K562 (cell line): ENCODE measurements around the gene FAM117B. TPM values are rescaled to one million over a fixed set of nuclear protein-coding genes. Genes with fewer than 3 reads are reported as not detected.

ENCODE experiments used
- CHD4 ChIP-seq: fragments of 200-600 bp; sonication (generic); IDR thresholded peaks from 3 replicates; pipeline ENCODE4 v1.6.1; 2012; ENCODE audit warnings: low read depth, mild to moderate bottlenecking, mixed read lengths, low read length, inconsistent platforms; ENCODE audit not compliant: insufficient read depth, insufficient replicate concordance, poor library complexity, severe bottlenecking
- DDX20 ChIP-seq: fragments of 450-650 bp; IDR thresholded peaks from 2 replicates; pipeline ENCODE4 v1.6.1; 2016; ENCODE audit warnings: missing genetic modification characterization, low read depth, mild to moderate bottlenecking, missing compliant biosample characterization, moderate library complexity
- ETV6 ChIP-seq, 3 experiments: fragments of 150-350 bp in 1 of 3; sonication (generic) in 1 of 3; formaldehyde crosslinking in 1 of 3; IDR thresholded peaks; 2 replicates each; pipeline versions ENCODE4 v1.6.1 to v1.8.0; 2014 to 2022; ENCODE audit warnings: borderline replicate concordance in 2 of 3, low read depth in 2 of 3, antibody characterized with exemption in 1 of 3, low read length in 1 of 3, mild to moderate bottlenecking in 1 of 3, missing genetic modification reagents in 1 of 3
- FOXJ2 ChIP-seq: fragments of 200-800 bp; sonication (Bioruptor generic); IDR thresholded peaks from 2 replicates; pipeline ENCODE4 v1.6.1; 2016; ENCODE audit warnings: missing genetic modification characterization, missing compliant biosample characterization
- FOXK1 ChIP-seq: sonication (generic); formaldehyde crosslinking; IDR thresholded peaks from 2 replicates; pipeline ENCODE4 v1.8.0; 2022; ENCODE audit warnings: missing genetic modification reagents, mild to moderate bottlenecking, borderline replicate concordance
- FOXM1 ChIP-seq, 2 experiments: fragments of 450-650 bp in 1 of 2; sonication (generic) in 1 of 2; formaldehyde crosslinking in 1 of 2; IDR thresholded peaks; 2 replicates each; pipeline versions ENCODE4 v1.6.1 to v1.9.0; 2017 to 2022; ENCODE audit warnings: low read depth in 2 of 2, mild to moderate bottlenecking in 2 of 2, missing genetic modification reagents in 1 of 2, moderate library complexity in 1 of 2
- FOXO4 ChIP-seq: fragments of 450-650 bp; formaldehyde crosslinking; IDR thresholded peaks from 2 replicates; pipeline ENCODE4 v1.4.0; 2020; ENCODE audit warnings: mild to moderate bottlenecking, moderate library complexity
- GATAD2B ChIP-seq: fragments of 450-650 bp; IDR thresholded peaks from 2 replicates; pipeline ENCODE4 v1.6.1; 2017; ENCODE audit warnings: mild to moderate bottlenecking, borderline replicate concordance
- HDAC6 ChIP-seq: IDR thresholded peaks from 2 replicates; pipeline ENCODE4 v1.6.1; 2012; ENCODE audit warnings: low read depth, mild to moderate bottlenecking, control low read depth, inconsistent platforms, low read length, moderate library complexity
- HNRNPH1 ChIP-seq: fragments of 200-400 bp; formaldehyde crosslinking; optimal IDR thresholded peaks from 2 replicates; pipeline ENCODE3; 2017; ENCODE audit warnings: low read depth, mild to moderate bottlenecking, low read length, moderate library complexity
- ILK ChIP-seq: fragments of 450-650 bp; IDR thresholded peaks from 2 replicates; pipeline ENCODE4 v1.6.1; 2016; ENCODE audit warnings: missing genetic modification characterization, low read depth, mild to moderate bottlenecking, missing compliant biosample characterization, moderate library complexity, borderline replicate concordance
- MTA3 ChIP-seq: fragments of 450-650 bp; formaldehyde crosslinking; IDR thresholded peaks from 2 replicates; pipeline ENCODE4 v1.6.1; 2017; ENCODE audit warnings: mild to moderate bottlenecking, borderline replicate concordance
- PKNOX1 ChIP-seq: fragments of 450-650 bp; IDR thresholded peaks from 2 replicates; pipeline ENCODE4 v1.6.1; 2016
- POLR2AphosphoS2 ChIP-seq: IDR thresholded peaks from 2 replicates; pipeline ENCODE4 v1.6.1; 2012; ENCODE audit warnings: low read length, improper control_type of control experiment
- STAT5A ChIP-seq: IDR thresholded peaks from 2 replicates; pipeline ENCODE4 v1.6.1; 2012; ENCODE audit warnings: low read length, inconsistent platforms, borderline replicate concordance
- TEAD1 ChIP-seq, 2 experiments: fragments of 450-650 bp in 1 of 2; sonication (generic) in 1 of 2; formaldehyde crosslinking; IDR thresholded peaks; 2 replicates each; pipeline versions ENCODE4 v1.4.0 to v1.8.0; 2020 to 2022; ENCODE audit warnings: mild to moderate bottlenecking in 2 of 2, missing genetic modification reagents in 1 of 2
- ZNF184 ChIP-seq: sonication (generic); formaldehyde crosslinking; IDR thresholded peaks from 2 replicates; pipeline ENCODE4 v1.5.0; 2020; ENCODE audit warnings: missing genetic modification reagents
- polyA plus RNA-seq, 8 experiments: library from polyadenylated mRNA; depleted of rRNA in 4 of 8; stranded (reverse) in 5 of 8; unstranded in 3 of 8; fragments of >200 nt; fragmentation: Nextera tagmentation in 2 of 8; fragmentation: Illumina TruSeq in 1 of 8; extraction: Ambion mirVana in 2 of 8; extraction: Trizol in 1 of 8; gene quantifications; 2 replicates each; pipeline versions ENCODE4 v1.2.1 to v1.2.3, GENCODE V29; 2011 to 2014; ENCODE audit warnings: inconsistent platforms in 1 of 8, missing spikeins in 1 of 8
- total RNA-seq, 7 experiments: library from RNA; depleted of rRNA in 6 of 7; stranded (reverse); fragments of >200 nt in 6 of 7; fragmentation: Illumina TruSeq in 2 of 7; extraction: Trizol in 2 of 7; gene quantifications; 2 replicates each; pipeline versions ENCODE4 v1.2.1 to v1.2.3, GENCODE V29; 2011 to 2021; ENCODE audit warnings: low replicate concordance in 1 of 7

FAM117B gene
- total and polyA plus RNA-seq, 9 of the 15 experiments (the other 6 are each of a cell fraction or from before 2014, with no cell fraction given): 1.6 to 5.2 (median 2.6) TPM

DNA sequence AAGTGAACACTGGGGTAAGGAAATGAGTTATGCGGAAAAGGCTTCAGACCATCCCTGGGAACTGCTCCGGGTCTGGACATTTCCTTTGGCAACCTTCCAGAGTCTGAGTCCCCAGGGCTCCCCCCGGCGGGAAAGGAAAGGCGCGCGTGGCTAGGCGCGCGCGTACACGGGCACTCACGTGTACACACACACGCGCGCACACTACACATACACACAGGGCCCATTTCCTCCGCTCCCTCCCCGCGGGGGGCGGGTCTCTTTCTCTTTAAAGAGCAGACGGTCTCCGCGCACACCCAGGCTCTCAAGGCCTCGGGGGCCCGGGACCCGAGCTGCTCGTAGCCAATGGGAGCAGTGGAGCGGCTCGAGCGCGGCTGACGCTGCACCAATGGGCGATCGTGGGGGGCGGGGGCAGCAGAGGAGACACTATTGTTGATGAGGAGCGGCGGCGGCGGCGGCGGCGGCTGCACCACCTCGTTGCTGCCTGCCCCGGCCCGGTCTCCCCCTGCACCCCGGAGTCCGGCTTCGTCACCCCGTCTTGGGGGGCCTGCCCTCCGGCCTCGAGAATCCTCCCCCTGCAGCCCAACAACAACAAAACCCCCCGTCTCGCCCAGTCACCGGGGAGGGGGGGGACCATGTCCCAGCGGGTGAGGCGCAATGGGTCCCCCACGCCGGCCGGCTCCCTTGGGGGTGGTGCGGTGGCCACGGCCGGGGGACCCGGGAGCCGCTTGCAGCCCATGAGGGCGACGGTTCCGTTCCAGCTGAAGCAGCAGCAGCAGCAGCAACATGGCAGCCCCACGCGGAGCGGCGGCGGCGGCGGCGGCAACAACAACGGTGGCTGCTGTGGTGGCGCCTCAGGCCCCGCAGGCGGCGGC, at the start of gene FAM117B (continued):
- no peak for TF ChIP-seq FOXO4 (CRISPR knock-in tag)
- TF ChIP-seq ILK: no peak
- TF ChIP-seq FOXJ2 (tag): no peak; the same call in 1 of the 2 replicates
- TF ChIP-seq PKNOX1: no peak
- no peak for TF ChIP-seq FOXK1
- 0 out of 2 replicates have a peak, but pooled peaks have one; percentile 37 for TF ChIP-seq MTA3
- peak in 1 of 2 experiments; percentile 43; a peak in 1 of 4 replicates for TF ChIP-seq TEAD1 (CRISPR knock-in tag; IDR thresholded peaks at IDR 0.05)
- no peak for TF ChIP-seq FOXM1 (IDR thresholded peaks at IDR 0.05; ENCODE audit: low read depth)
- TF ChIP-seq FOXM1 (CRISPR knock-in tag; IDR thresholded peaks at IDR 0.05; ENCODE audit: low read depth): no peak
- no peak for TF ChIP-seq HNRNPH1
- TF ChIP-seq STAT5A: no peak
- no peak for TF ChIP-seq DDX20 (tag)
- no peak for TF ChIP-seq ZNF184 (CRISPR knock-in tag)
- TF ChIP-seq ETV6 (IDR thresholded peaks at IDR 0.05; ENCODE audit: borderline replicate concordance in 1 of 2, low read depth in 2 of 2, low read length in 1 of 2): no peak
- no peak for TF ChIP-seq ETV6 (CRISPR knock-in tag; IDR thresholded peaks at IDR 0.05; ENCODE audit: borderline replicate concordance)
- TF ChIP-seq CHD4: no peak
- TF ChIP-seq HDAC6: no peak
- TF ChIP-seq GATAD2B: peak; percentile 79; the same call in 1 of the 2 replicates
- TF ChIP-seq POLR2AphosphoS2: no peak
- TF ChIP-seq, all 486 proteins: peak for 95
